H9 (cell line): Measurements from ENCODE around the gene CINP. TPM values are rescaled to one million over a fixed set of nuclear protein-coding genes. Genes with fewer than 3 reads are reported as not detected.

Experiments used
- DNase-seq: peaks from one replicate; pipeline ENCODE4 v3.0.0-alpha.2; 2017
- H2AFZ ChIP-seq: one replicate; pipeline ENCODE4 v1.6.1; 2013; ENCODE audit warnings: mild to moderate bottlenecking, low read length, control low read depth, moderate library complexity
- H2AK5ac ChIP-seq: 2 replicates; pipeline ENCODE4 v1.6.1; 2013; ENCODE audit warnings: low read length, control low read depth, mixed read lengths; ENCODE audit not compliant: insufficient read length
- H2BK120ac ChIP-seq: one replicate; pipeline ENCODE4 v1.6.1; 2013; ENCODE audit warnings: low read depth, mild to moderate bottlenecking, low read length, control low read depth, inconsistent platforms; ENCODE audit not compliant: poor library complexity, severe bottlenecking
- H2BK12ac ChIP-seq: 2 replicates; pipeline ENCODE4 v1.6.1; 2013; ENCODE audit warnings: low read length, control low read depth, mixed read lengths, low read depth; ENCODE audit not compliant: insufficient read length
- H2BK15ac ChIP-seq: 2 replicates; pipeline ENCODE4 v1.6.1; 2013; ENCODE audit warnings: low read depth, low read length, control low read depth
- H2BK20ac ChIP-seq: one replicate; pipeline ENCODE4 v1.6.1; 2013; ENCODE audit warnings: low read depth, mild to moderate bottlenecking, low read length, control low read depth, inconsistent platforms; ENCODE audit not compliant: poor library complexity, severe bottlenecking
- H2BK5ac ChIP-seq: 2 replicates; pipeline ENCODE4 v1.6.1; 2013; ENCODE audit warnings: low read length, control low read depth, mixed read lengths; ENCODE audit not compliant: insufficient read length
- H3K14ac ChIP-seq: 2 replicates; pipeline ENCODE4 v1.6.1; 2013; ENCODE audit warnings: low read length, control low read depth; ENCODE audit not compliant: insufficient read depth
- H3K18ac ChIP-seq: 2 replicates; pipeline ENCODE4 v1.6.1; 2013; ENCODE audit warnings: low read depth, mild to moderate bottlenecking, mixed read lengths, low read length, control low read depth; ENCODE audit not compliant: insufficient read length
- H3K23ac ChIP-seq: 2 replicates; pipeline ENCODE4 v1.6.1; 2013; ENCODE audit warnings: low read length, control low read depth, mixed read lengths, low read depth; ENCODE audit not compliant: insufficient read length
- H3K23me2 ChIP-seq: 2 replicates; pipeline ENCODE4 v1.6.1; 2013; ENCODE audit warnings: low read depth, mild to moderate bottlenecking, mixed read lengths, low read length, control low read depth; ENCODE audit not compliant: insufficient read length, poor library complexity, severe bottlenecking
- H3K27ac ChIP-seq: 2 replicates; pipeline ENCODE4 v1.5.1; 2013; ENCODE audit warnings: low read length, control low read depth, mixed read lengths, low read depth; ENCODE audit not compliant: insufficient read length
- H3K27me3 ChIP-seq: 2 replicates; pipeline ENCODE4 v1.6.1; 2013; ENCODE audit warnings: low read length, control low read depth, inconsistent platforms; ENCODE audit not compliant: insufficient read depth
- H3K4ac ChIP-seq: 2 replicates; pipeline ENCODE4 v1.6.1; 2013; ENCODE audit warnings: low read depth, mild to moderate bottlenecking, control low read depth, inconsistent platforms, low read length, moderate library complexity
- H3K4me1 ChIP-seq: 2 replicates; pipeline ENCODE4 v1.6.1; 2013; ENCODE audit warnings: low read length, control low read depth, inconsistent platforms; ENCODE audit not compliant: insufficient read depth
- H3K4me2 ChIP-seq: 2 replicates; pipeline ENCODE4 v1.6.1; 2013; ENCODE audit warnings: low read length, control low read depth, mixed read lengths; ENCODE audit not compliant: insufficient read length, insufficient read depth
- H3K56ac ChIP-seq: 2 replicates; pipeline ENCODE4 v1.6.1; 2013; ENCODE audit warnings: low read depth, mild to moderate bottlenecking, mixed read lengths, low read length, control low read depth; ENCODE audit not compliant: insufficient read length
- H3K79me1 ChIP-seq: 2 replicates; pipeline ENCODE4 v1.6.1; 2013; ENCODE audit warnings: low read depth, mild to moderate bottlenecking, moderate library complexity, low read length, control low read depth, inconsistent platforms; ENCODE audit not compliant: insufficient read depth, poor library complexity, severe bottlenecking
- H3K79me2 ChIP-seq: 2 replicates; pipeline ENCODE4 v1.6.1; 2013; ENCODE audit warnings: low read length, control low read depth, inconsistent platforms; ENCODE audit not compliant: insufficient read depth
- H3K9ac ChIP-seq: 2 replicates; pipeline ENCODE4 v1.6.1; 2013; ENCODE audit warnings: low read length, control low read depth, mixed read lengths; ENCODE audit not compliant: insufficient read length; ENCODE audit errors: extremely low read depth
- H3K9me3 ChIP-seq: one replicate; pipeline ENCODE4 v1.6.1; 2013; ENCODE audit warnings: low read depth, low read length, inconsistent platforms; ENCODE audit not compliant: control insufficient read depth
- H3T11ph ChIP-seq: one replicate; pipeline ENCODE4 v1.6.1; 2013; ENCODE audit warnings: mild to moderate bottlenecking, low read length, control low read depth, inconsistent platforms
- H4K20me1 ChIP-seq: one replicate; pipeline ENCODE4 v1.6.1; 2013; ENCODE audit not compliant: control insufficient read depth, insufficient read length, insufficient read depth
- H4K5ac ChIP-seq: 2 replicates; pipeline ENCODE4 v1.6.1; 2013; ENCODE audit warnings: low read depth, mild to moderate bottlenecking, mixed read lengths, low read length, control low read depth; ENCODE audit not compliant: insufficient read length
- H4K8ac ChIP-seq: replicated peaks from 2 replicates; pipeline ENCODE4 v1.6.1; 2013; ENCODE audit warnings: low read length, control low read depth, mixed read lengths, low read depth; ENCODE audit not compliant: insufficient read length
- H4K91ac ChIP-seq: 2 replicates; pipeline ENCODE4 v1.6.1; 2013; ENCODE audit warnings: low read depth, mild to moderate bottlenecking, moderate library complexity, mixed read lengths, low read length, control low read depth; ENCODE audit not compliant: insufficient read length
- H3K27ac Mint-ChIP-seq, 3 experiments: 2 replicates in 2 of 3; 3 replicates in 1 of 3; pipeline ENCODE4 v1.8.0; 2020 to 2021; ENCODE audit warnings: mixed read lengths in 3 of 3, mild to moderate bottlenecking in 1 of 3, moderate library complexity in 1 of 3
- H3K27me3 Mint-ChIP-seq: 2 replicates; pipeline ENCODE4 v1.8.0; 2021; ENCODE audit warnings: low read depth, mild to moderate bottlenecking, moderate library complexity, mixed read lengths
- H3K36me3 Mint-ChIP-seq, 3 experiments: 2 replicates in 2 of 3; 3 replicates in 1 of 3; pipeline ENCODE4 v1.8.0; 2020 to 2021; ENCODE audit warnings: low read depth in 3 of 3, mixed read lengths in 3 of 3; ENCODE audit not compliant: insufficient read depth in 1 of 3
- H3K4me1 Mint-ChIP-seq, 2 experiments: 2 replicates each; pipeline ENCODE4 v1.8.0; 2020; ENCODE audit warnings: mixed read lengths in 2 of 2
- H3K4me3 Mint-ChIP-seq, 2 experiments: 2 replicates in 1 of 2; 3 replicates in 1 of 2; pipeline ENCODE4 v1.8.0; 2020 to 2021; ENCODE audit warnings: mild to moderate bottlenecking in 2 of 2, mixed read lengths in 2 of 2, moderate library complexity in 1 of 2
- H3K9me3 Mint-ChIP-seq, 2 experiments: 2 replicates in 1 of 2; 3 replicates in 1 of 2; pipeline ENCODE4 v1.8.0; 2020; ENCODE audit warnings: mild to moderate bottlenecking in 2 of 2, mixed read lengths in 2 of 2, moderate library complexity in 1 of 2
- WGBS: extraction: QIAGEN DNeasy Blood & Tissue Kit; methylation state at CpG from one replicate; pipeline ENCODE4 v1.1.7; 2013; ENCODE audit warnings: missing lambda C conversion rate, low lambda C conversion rate, mixed read lengths; ENCODE audit not compliant: insufficient read length; ENCODE audit errors: extremely low coverage; 5-methylcytosine and 5-hydroxymethylcytosine counted together
- total RNA-seq: library from RNA; stranded (reverse); gene quantifications from 2 replicates; pipeline ENCODE4 v1.2.1, GENCODE V29; 2021
- TF ChIP-seq, protein P1 (sequence below): fragments of 200-600 bp; sonication (generic); conservative IDR thresholded peaks from 3 replicates; pipeline ENCODE4 v1.8.0; 2021; ENCODE audit warnings: antibody characterized with exemption, mild to moderate bottlenecking

The CINP gene
- total RNA-seq, 1 experiment from 2014 or later = 39.5 TPM

DNA sequence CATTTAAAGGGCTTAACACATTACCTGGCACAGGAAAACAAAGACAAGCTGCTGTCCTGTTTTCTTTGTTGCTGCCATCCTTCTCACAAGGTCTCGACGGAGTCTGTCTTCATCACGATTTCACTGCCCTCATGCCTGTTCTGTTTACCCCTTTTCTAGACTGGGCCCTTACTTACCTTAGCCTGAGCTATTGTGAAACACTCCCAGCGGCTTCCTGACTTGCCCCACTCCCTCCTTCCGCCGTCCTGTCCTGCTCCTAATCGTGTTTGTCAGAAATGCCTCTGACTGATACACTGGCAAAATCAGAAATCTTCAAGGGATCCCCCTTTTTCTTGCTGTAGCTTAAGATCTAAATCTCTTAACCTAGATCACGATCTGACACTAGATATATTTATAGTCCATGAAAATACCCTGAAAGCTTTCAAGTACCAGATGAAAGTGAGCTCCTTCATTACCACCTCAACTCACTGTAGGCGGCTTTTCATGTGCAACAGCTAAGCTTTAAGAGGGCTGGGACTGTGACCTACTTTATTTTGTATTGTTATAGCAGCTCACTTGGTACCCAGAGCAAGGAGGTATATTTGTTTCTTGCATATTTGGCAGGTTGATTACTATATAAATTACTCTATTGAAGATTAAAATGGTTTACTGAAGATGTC, 32.2 kb upstream of the CINP start:
- Histone ChIP-seq H2AK5ac (no peak overlapping the region), H3K79me1 (no peaks in the 10 kb centered on the region), H2BK120ac (no peak overlapping the region), H2BK5ac (no peak overlapping the region), H3K79me2 (no peaks in the 10 kb centered on the region), H3K14ac (no peak overlapping the region), H3K18ac (no peak overlapping the region), H3K23ac (no peak overlapping the region), H3T11ph (no peak overlapping the region), H3K4me1 (no peaks in the 10 kb centered on the region; the same call in 1 of the 2 replicates), H4K91ac (no peak overlapping the region), H4K20me1 (no peaks in the 10 kb centered on the region), H3K9me3 (no peaks in the 10 kb centered on the region), H2AFZ (no peak overlapping the region), H3K9ac (no peak overlapping the region), H3K4me2 (no peak overlapping the region), H3K23me2 (no peaks in the 10 kb centered on the region), H3K27me3 (no peaks in the 10 kb centered on the region), H2BK20ac (no peak overlapping the region), H4K8ac (no peak overlapping the region), H3K4ac (no peak overlapping the region), H4K5ac (no peak overlapping the region), H3K27ac (no peak overlapping the region), H2BK12ac (no peak overlapping the region), H2BK15ac (no peak overlapping the region), H3K56ac (no peak overlapping the region)
- TF ChIP-seq, protein P1, sequence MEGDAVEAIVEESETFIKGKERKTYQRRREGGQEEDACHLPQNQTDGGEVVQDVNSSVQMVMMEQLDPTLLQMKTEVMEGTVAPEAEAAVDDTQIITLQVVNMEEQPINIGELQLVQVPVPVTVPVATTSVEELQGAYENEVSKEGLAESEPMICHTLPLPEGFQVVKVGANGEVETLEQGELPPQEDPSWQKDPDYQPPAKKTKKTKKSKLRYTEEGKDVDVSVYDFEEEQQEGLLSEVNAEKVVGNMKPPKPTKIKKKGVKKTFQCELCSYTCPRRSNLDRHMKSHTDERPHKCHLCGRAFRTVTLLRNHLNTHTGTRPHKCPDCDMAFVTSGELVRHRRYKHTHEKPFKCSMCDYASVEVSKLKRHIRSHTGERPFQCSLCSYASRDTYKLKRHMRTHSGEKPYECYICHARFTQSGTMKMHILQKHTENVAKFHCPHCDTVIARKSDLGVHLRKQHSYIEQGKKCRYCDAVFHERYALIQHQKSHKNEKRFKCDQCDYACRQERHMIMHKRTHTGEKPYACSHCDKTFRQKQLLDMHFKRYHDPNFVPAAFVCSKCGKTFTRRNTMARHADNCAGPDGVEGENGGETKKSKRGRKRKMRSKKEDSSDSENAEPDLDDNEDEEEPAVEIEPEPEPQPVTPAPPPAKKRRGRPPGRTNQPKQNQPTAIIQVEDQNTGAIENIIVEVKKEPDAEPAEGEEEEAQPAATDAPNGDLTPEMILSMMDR = no peak
- WGBS = no CpG with 5 or more reads among the region's 9 CpGs
- peaks cover 10 to 16% of the 10 kb centered on the region in 2 experiments; a peak in 4 of 5 replicates for H3K9me3 Mint-ChIP-seq
- H3K4me3 Mint-ChIP-seq = peak overlapping the region in 1 of 2 experiments; percentile 18; a peak in 3 of 5 replicates
- H3K27ac Mint-ChIP-seq = peak overlapping the region; percentile 65 to 93 (median 85); a peak in 6 of 7 replicates
- peaks cover 21 to 24% (median 22%) of the 10 kb centered on the region in 3 experiments for H3K36me3 Mint-ChIP-seq
- H3K27me3 Mint-ChIP-seq = no peaks in the 10 kb centered on the region; the same call in 1 of the 2 replicates
- DNase-seq = no peak
- H3K4me1 Mint-ChIP-seq = peaks cover 28% of the 10 kb centered on the region in 2 experiments
